Large intestine (tissue), 3 donors: ENCODE data around the gene CTBP2. TPM values are rescaled to one million over a fixed set of nuclear protein-coding genes. Genes with fewer than 3 reads are reported as not detected.
"Not testable (repeated sequence)": the region's sequence is repeated elsewhere in the genome, so short reads cannot be mapped to it uniquely, and the experiment has no call there.

ENCODE experiments used
- DNase-seq, 2 donors: peaks; one replicate each; pipeline versions ENCODE4 v3.0.0 to v3.0.0-alpha.2; 2013
- H3K27ac ChIP-seq: one replicate; pipeline ENCODE4 v1.5.1; 2013; ENCODE audit warnings: low read length
- H3K27me3 ChIP-seq: 2 replicates; pipeline ENCODE4 v1.6.1; 2013; ENCODE audit warnings: low read length; ENCODE audit not compliant: control insufficient read depth, insufficient read depth
- H3K36me3 ChIP-seq: 2 replicates; pipeline ENCODE4 v1.6.1; 2013; ENCODE audit warnings: low read length; ENCODE audit not compliant: control insufficient read depth, insufficient read depth
- H3K4me1 ChIP-seq: one replicate; pipeline ENCODE4 v1.6.1; 2013; ENCODE audit warnings: low read length; ENCODE audit not compliant: control insufficient read depth, insufficient read depth
- H3K4me3 ChIP-seq: one replicate; pipeline ENCODE4 v1.5.1; 2013; ENCODE audit warnings: low read length
- H3K9me3 ChIP-seq: one replicate; pipeline ENCODE4 v1.6.1; 2013; ENCODE audit warnings: mild to moderate bottlenecking, low read depth, low read length, moderate library complexity; ENCODE audit not compliant: control insufficient read depth
- WGBS: methylation state at CpG from one replicate; pipeline ENCODE4 v1.1.5; 2013; ENCODE audit warnings: low lambda C conversion rate; ENCODE audit not compliant: insufficient coverage; 5-methylcytosine and 5-hydroxymethylcytosine counted together
- polyA plus RNA-seq: library from polyadenylated mRNA; unstranded; fragments of 120-200 nt; gene quantifications from one replicate; pipeline ENCODE4 v1.2.1, GENCODE V29; 2013

The CTBP2 gene
- polyA plus RNA-seq, 1 donor = 60.1 TPM

- no peaks in the 10 kb centered on the region for H3K27me3 ChIP-seq
- no peaks in the 10 kb centered on the region for H3K9me3 ChIP-seq
- DNase-seq = peak in 1 of 2 donors; percentile 84
- H3K36me3 ChIP-seq = peaks cover 3% of the 10 kb centered on the region
- peak overlapping the region; percentile 83 for H3K27ac ChIP-seq
- H3K4me3 ChIP-seq = peak overlapping the region; percentile 47
- no CpG with 5 or more reads among the region's 81 CpGs for WGBS
- H3K4me1 ChIP-seq = peaks cover 86% of the 10 kb centered on the region
Observed at GRCh38 chr10:125151553-125152449, 8.6 kb downstream of the CTBP2 start.

- H3K4me3 ChIP-seq = no peak overlapping the region
- no CpG with 5 or more reads among the region's 24 CpGs for WGBS
- H3K4me1 ChIP-seq = peaks cover 88% of the 10 kb centered on the region
- peak overlapping the region; percentile 83 for H3K27ac ChIP-seq
- H3K9me3 ChIP-seq = no peaks in the 10 kb centered on the region
- no peak for DNase-seq
- no peaks in the 10 kb centered on the region for H3K27me3 ChIP-seq
- H3K36me3 ChIP-seq = peaks cover 5% of the 10 kb centered on the region
Observed at GRCh38 chr10:125151170-125151552, 9.2 kb downstream of the CTBP2 start.

GRCh38 chr10:125150376-125151083, 9.8 kb downstream of the CTBP2 start:
- not testable (repeated sequence) for H3K9me3 ChIP-seq, H3K4me3 ChIP-seq, H3K36me3 ChIP-seq, H3K27me3 ChIP-seq
- Histone ChIP-seq H3K27ac (peak overlapping the region; percentile 83), H3K4me1 (peaks cover 84% of the 10 kb centered on the region)
- peak in 1 of 2 donors; percentile 50 for DNase-seq
- WGBS = no CpG with 5 or more reads among the region's 16 CpGs

GRCh38 chr10:125149680-125150047, 10.7 kb downstream of the CTBP2 start:
- Histone ChIP-seq H3K9me3 (no peaks in the 10 kb centered on the region), H3K4me1 (peaks cover 81% of the 10 kb centered on the region), H3K36me3 (peaks cover 5% of the 10 kb centered on the region), H3K4me3 (no peak overlapping the region), H3K27ac (peak overlapping the region; percentile 83), H3K27me3 (no peaks in the 10 kb centered on the region)
- no CpG with 5 or more reads among the region's 7 CpGs for WGBS
- no peak for DNase-seq

DNA sequence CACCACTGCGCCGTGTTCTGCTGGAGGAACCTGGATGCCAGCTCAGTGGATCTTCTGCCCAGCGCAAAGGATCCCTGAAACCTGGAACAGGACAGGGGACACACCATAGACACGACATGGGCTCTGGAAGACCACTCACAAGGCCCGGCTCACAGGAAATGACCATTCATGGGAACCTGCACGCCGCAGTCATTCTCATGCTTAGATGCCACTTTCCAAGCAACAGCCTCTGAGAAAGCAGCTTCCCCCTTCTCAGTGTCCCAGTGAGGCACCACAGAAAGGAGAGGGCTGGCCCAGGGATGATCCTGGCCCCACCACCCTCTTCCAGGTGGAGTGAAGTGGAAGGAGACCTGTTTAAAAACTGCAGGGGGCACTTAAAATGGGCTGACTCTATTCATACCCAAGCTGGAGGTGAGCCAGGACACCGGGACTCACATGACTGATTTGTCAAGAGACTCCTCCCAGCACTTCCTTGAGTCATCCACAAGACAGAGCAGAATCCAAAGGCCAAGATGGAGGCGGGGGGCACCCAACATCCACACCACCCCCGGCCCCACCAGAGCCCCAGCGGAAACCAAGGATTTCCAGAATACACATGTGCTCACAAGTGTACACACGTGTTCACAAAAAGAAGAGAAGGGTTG, 11.2 kb downstream of the CTBP2 start:
- Histone ChIP-seq H3K4me3 (no peak overlapping the region), H3K9me3 (no peaks in the 10 kb centered on the region), H3K4me1 (peaks cover 76% of the 10 kb centered on the region), H3K27me3 (no peaks in the 10 kb centered on the region), H3K27ac (peak overlapping the region; percentile 83), H3K36me3 (peaks cover 5% of the 10 kb centered on the region)
- no CpG with 5 or more reads among the region's 12 CpGs for WGBS
- peak; percentile 87 to 92 for DNase-seq

- H3K27ac ChIP-seq = peak overlapping the region; percentile 83
- no peaks in the 10 kb centered on the region for H3K27me3 ChIP-seq
- H3K4me3 ChIP-seq = no peak overlapping the region
- WGBS = 92% methylated on average over 2 of the region's 4 CpGs
- H3K9me3 ChIP-seq = no peaks in the 10 kb centered on the region
- no peak for DNase-seq
- peaks cover 5% of the 10 kb centered on the region for H3K36me3 ChIP-seq
- peaks cover 70% of the 10 kb centered on the region for H3K4me1 ChIP-seq
Observed at GRCh38 chr10:125148528-125148927, 11.8 kb downstream of the CTBP2 start.

- WGBS = 60% methylated on average over 1 of the region's 7 CpGs
- peak overlapping the region; percentile 83 for H3K27ac ChIP-seq
- H3K4me3 ChIP-seq = no peak overlapping the region
- H3K4me1 ChIP-seq = peaks cover 65% of the 10 kb centered on the region
- H3K36me3 ChIP-seq = peaks cover 5% of the 10 kb centered on the region
- no peaks in the 10 kb centered on the region for H3K9me3 ChIP-seq
- H3K27me3 ChIP-seq = no peaks in the 10 kb centered on the region
- DNase-seq = peak in 1 of 2 donors; percentile 67
Observed at GRCh38 chr10:125147971-125148439, 12.4 kb downstream of the CTBP2 start.

- no peaks in the 10 kb centered on the region for H3K9me3 ChIP-seq
- no peaks in the 10 kb centered on the region for H3K27me3 ChIP-seq
- H3K4me1 ChIP-seq = peaks cover 57% of the 10 kb centered on the region
- H3K36me3 ChIP-seq = peaks cover 8% of the 10 kb centered on the region
- WGBS = 30% methylated on average over 2 of the region's 13 CpGs
- DNase-seq = peak in 1 of 2 donors; percentile 62
- peak overlapping the region; percentile 83 for H3K27ac ChIP-seq
- no peak overlapping the region for H3K4me3 ChIP-seq
Observed at GRCh38 chr10:125146791-125147579, 13.4 kb downstream of the CTBP2 start.

DNA sequence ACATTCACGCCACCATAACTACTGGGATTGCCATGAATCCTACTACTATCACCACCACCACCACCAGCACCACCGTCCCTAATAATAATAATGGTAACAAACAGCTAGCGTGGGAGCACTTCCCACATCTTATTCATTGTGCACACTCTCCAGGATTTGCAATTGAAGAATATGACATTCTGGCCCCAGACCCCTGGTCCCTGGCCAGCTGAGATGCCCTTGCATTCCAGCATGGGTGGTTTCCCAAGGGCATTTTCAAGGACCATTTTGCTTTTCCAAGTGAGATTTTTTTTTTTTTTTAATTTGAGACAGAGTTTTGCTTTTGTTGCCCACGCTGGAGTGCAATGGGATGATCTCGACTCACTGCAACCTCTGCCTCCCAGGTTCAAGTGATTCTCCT, 14.7 kb downstream of the CTBP2 start:
- Histone ChIP-seq H3K27me3 (no peaks in the 10 kb centered on the region), H3K4me1 (peaks cover 48% of the 10 kb centered on the region), H3K4me3 (no peak overlapping the region), H3K27ac (peak overlapping the region; percentile 3), H3K36me3 (peaks cover 10% of the 10 kb centered on the region), H3K9me3 (no peaks in the 10 kb centered on the region)
- no CpG with 5 or more reads among the region's 5 CpGs for WGBS
- no peak for DNase-seq
